WTC11 (cell line): Measurements from ENCODE around the gene RAB15. TPM values are rescaled to one million over a fixed set of nuclear protein-coding genes. Genes with fewer than 3 reads are reported as not detected.

ENCODE experiments used
- ATAC-seq: fragments of 200-7000 bp; cut with Tn5 transposase; 2 replicates; pipeline ENCODE4 v1.10.0; 2021; ENCODE audit warnings: mild to moderate bottlenecking, moderate library complexity
- CTCF ChIA-PET: fragments of 300-600 bp; sonication (Branson Sonifier 250); formaldehyde crosslinking; loops from one replicate; lab custom pipeline; 2021; ENCODE audit warnings: antibody characterized with exemption; lab: Charles Lee
- POLR2A ChIA-PET: fragments of 350-600 bp; sonication (Branson Sonifier 250); formaldehyde crosslinking; loops from one replicate; lab custom pipeline; 2021; ENCODE audit warnings: antibody characterized with exemption; lab: Charles Lee
- DNase-seq: peaks from one replicate; pipeline ENCODE4 v3.0.0; 2021; ENCODE audit warnings: low spot score
- H3K27ac Mint-ChIP-seq: 2 replicates; pipeline ENCODE4 v1.8.0; 2021; ENCODE audit warnings: mixed read lengths
- H3K27me3 Mint-ChIP-seq: 2 replicates; pipeline ENCODE4 v1.8.0; 2021; ENCODE audit warnings: low read depth, mild to moderate bottlenecking, moderate library complexity, mixed read lengths
- H3K36me3 Mint-ChIP-seq: 2 replicates; pipeline ENCODE4 v1.8.0; 2021; ENCODE audit warnings: mixed read lengths
- H3K4me1 Mint-ChIP-seq: 2 replicates; pipeline ENCODE4 v1.8.0; 2022; ENCODE audit warnings: mixed read lengths
- H3K4me3 Mint-ChIP-seq: 2 replicates; pipeline ENCODE4 v1.8.0; 2021; ENCODE audit warnings: mild to moderate bottlenecking, moderate library complexity, mixed read lengths
- H3K9me3 Mint-ChIP-seq: 2 replicates; pipeline ENCODE4 v1.8.0; 2021; ENCODE audit warnings: mixed read lengths
- AFF4 ChIP-seq: sonication (generic); formaldehyde crosslinking; IDR thresholded peaks from 2 replicates; pipeline ENCODE4 v1.8.1; 2023; ENCODE audit warnings: mild to moderate bottlenecking, missing genetic modification reagents, borderline replicate concordance
- GABPB1 ChIP-seq: sonication (generic); formaldehyde crosslinking; IDR thresholded peaks from 2 replicates; pipeline ENCODE4 v1.8.1; 2023; ENCODE audit warnings: mild to moderate bottlenecking, missing genetic modification reagents
- PRDM15 ChIP-seq: sonication (generic); formaldehyde crosslinking; IDR thresholded peaks from 2 replicates; pipeline ENCODE4 v1.8.0; 2022; ENCODE audit warnings: missing genetic modification reagents
- SMAD4 ChIP-seq: sonication (generic); formaldehyde crosslinking; IDR thresholded peaks from 2 replicates; pipeline ENCODE4 v1.8.0; 2022; ENCODE audit warnings: mild to moderate bottlenecking, missing genetic modification reagents
- SOX15 ChIP-seq: fragments of 250-450 bp; sonication (Bioruptor Pico); IDR thresholded peaks from 2 replicates; pipeline ENCODE4 v1.9.0; 2021; ENCODE audit warnings: mild to moderate bottlenecking
- TP53 ChIP-seq: sonication (generic); formaldehyde crosslinking; IDR thresholded peaks from 2 replicates; pipeline ENCODE4 v1.8.1; 2023; ENCODE audit warnings: mild to moderate bottlenecking, missing genetic modification reagents
- ZMAT4 ChIP-seq: fragments of 250-450 bp; sonication (Bioruptor Pico); IDR thresholded peaks from 2 replicates; pipeline ENCODE4 v1.9.0; 2021; ENCODE audit warnings: mild to moderate bottlenecking
- ZNF121 ChIP-seq: sonication (generic); formaldehyde crosslinking; IDR thresholded peaks from 2 replicates; pipeline ENCODE4 v1.8.0; 2023; ENCODE audit warnings: missing genetic modification reagents
- ZNF425 ChIP-seq: fragments of 250-450 bp; sonication (Bioruptor Pico); conservative IDR thresholded peaks from 2 replicates; pipeline ENCODE4 v1.9.0; 2021; ENCODE audit warnings: mild to moderate bottlenecking
- total RNA-seq: library from RNA; stranded (reverse); gene quantifications from 3 replicates; pipeline ENCODE4 v1.2.3, GENCODE V29; 2021
- TF ChIP-seq, protein P1 (sequence below): sonication (generic); formaldehyde crosslinking; IDR thresholded peaks from 2 replicates; pipeline ENCODE4 v1.8.0; 2023; ENCODE audit warnings: missing genetic modification reagents, mild to moderate bottlenecking, borderline replicate concordance
- TF ChIP-seq, protein P2 (sequence below): sonication (generic); formaldehyde crosslinking; IDR thresholded peaks from 2 replicates; pipeline ENCODE4 v1.8.0; 2022; ENCODE audit warnings: mild to moderate bottlenecking, missing genetic modification reagents
- TF ChIP-seq, protein P3 (sequence below): sonication (generic); formaldehyde crosslinking; IDR thresholded peaks from 2 replicates; pipeline ENCODE4 v1.8.1; 2023; ENCODE audit warnings: mild to moderate bottlenecking, missing genetic modification reagents
- TF ChIP-seq, protein P4 (sequence below): sonication (generic); formaldehyde crosslinking; IDR thresholded peaks from 2 replicates; pipeline ENCODE4 v1.8.1; 2023; ENCODE audit warnings: mild to moderate bottlenecking, missing genetic modification reagents

The RAB15 gene
- total RNA-seq, 1 experiment from 2014 or later: 49.1 TPM

- ChIA-PET POLR2A (interaction anchor here (1.2 kb wide), 1 partner anchor 14 kb away, joined by 4 read pairs; no protein-coding TSS in a partner anchor), CTCF (interaction anchor here (0.9 kb wide), 1 partner anchor 193 kb away, joined by 5 read pairs; no protein-coding TSS in a partner anchor)
- DNase-seq (no peak), ATAC-seq (no peak)
- Mint-ChIP-seq H3K9me3 (no peaks in the 10 kb centered on the region), H3K36me3 (peaks cover 3% of the 10 kb centered on the region; the same call in 1 of the 2 replicates), H3K4me1 (peaks cover 12% of the 10 kb centered on the region), H3K4me3 (no peak overlapping the region), H3K27ac (no peak overlapping the region), H3K27me3 (no peaks in the 10 kb centered on the region)
- 0 out of 2 replicates have a peak, but pooled peaks have one; percentile 30 for TF ChIP-seq GABPB1 (CRISPR knock-in tag)
- TF ChIP-seq, protein P1, sequence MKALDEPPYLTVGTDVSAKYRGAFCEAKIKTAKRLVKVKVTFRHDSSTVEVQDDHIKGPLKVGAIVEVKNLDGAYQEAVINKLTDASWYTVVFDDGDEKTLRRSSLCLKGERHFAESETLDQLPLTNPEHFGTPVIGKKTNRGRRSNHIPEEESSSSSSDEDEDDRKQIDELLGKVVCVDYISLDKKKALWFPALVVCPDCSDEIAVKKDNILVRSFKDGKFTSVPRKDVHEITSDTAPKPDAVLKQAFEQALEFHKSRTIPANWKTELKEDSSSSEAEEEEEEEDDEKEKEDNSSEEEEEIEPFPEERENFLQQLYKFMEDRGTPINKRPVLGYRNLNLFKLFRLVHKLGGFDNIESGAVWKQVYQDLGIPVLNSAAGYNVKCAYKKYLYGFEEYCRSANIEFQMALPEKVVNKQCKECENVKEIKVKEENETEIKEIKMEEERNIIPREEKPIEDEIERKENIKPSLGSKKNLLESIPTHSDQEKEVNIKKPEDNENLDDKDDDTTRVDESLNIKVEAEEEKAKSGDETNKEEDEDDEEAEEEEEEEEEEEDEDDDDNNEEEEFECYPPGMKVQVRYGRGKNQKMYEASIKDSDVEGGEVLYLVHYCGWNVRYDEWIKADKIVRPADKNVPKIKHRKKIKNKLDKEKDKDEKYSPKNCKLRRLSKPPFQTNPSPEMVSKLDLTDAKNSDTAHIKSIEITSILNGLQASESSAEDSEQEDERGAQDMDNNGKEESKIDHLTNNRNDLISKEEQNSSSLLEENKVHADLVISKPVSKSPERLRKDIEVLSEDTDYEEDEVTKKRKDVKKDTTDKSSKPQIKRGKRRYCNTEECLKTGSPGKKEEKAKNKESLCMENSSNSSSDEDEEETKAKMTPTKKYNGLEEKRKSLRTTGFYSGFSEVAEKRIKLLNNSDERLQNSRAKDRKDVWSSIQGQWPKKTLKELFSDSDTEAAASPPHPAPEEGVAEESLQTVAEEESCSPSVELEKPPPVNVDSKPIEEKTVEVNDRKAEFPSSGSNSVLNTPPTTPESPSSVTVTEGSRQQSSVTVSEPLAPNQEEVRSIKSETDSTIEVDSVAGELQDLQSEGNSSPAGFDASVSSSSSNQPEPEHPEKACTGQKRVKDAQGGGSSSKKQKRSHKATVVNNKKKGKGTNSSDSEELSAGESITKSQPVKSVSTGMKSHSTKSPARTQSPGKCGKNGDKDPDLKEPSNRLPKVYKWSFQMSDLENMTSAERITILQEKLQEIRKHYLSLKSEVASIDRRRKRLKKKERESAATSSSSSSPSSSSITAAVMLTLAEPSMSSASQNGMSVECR (CRISPR knock-in tag): no peak
- TF ChIP-seq, protein P2, sequence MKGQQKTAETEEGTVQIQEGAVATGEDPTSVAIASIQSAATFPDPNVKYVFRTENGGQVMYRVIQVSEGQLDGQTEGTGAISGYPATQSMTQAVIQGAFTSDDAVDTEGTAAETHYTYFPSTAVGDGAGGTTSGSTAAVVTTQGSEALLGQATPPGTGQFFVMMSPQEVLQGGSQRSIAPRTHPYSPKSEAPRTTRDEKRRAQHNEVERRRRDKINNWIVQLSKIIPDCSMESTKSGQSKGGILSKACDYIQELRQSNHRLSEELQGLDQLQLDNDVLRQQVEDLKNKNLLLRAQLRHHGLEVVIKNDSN: no peak
- TF ChIP-seq ZNF121 (CRISPR knock-in tag): peak; percentile 68; the same call in 1 of the 2 replicates
- no peak for TF ChIP-seq ZNF425 (CRISPR knock-in tag)
- no peak for TF ChIP-seq TP53 (CRISPR knock-in tag)
These were observed 20.3 kb upstream of the RAB15 start for GRCh38 chr14:64992328-64992885.

DNA sequence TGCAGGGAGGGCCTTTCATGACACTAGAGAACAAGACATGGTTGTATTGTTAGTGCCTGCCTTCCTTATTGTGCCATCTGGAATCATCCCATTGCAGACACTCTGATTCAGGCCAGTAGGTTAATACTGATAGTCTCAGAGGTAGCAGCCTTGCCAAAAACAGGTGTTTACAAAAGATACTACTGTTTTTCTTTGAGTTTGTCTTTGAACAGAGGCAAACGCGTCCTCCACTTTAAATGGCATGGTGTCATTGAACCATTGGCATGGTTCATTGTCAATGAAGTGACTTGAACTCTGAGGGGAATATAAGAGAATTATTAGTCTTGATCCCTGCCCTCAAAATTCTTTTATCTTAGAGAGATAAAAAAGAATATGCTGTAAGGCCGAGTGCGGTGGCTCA lies 18.8 kb upstream of the RAB15 start:
- Mint-ChIP-seq H3K9me3 (no peaks in the 10 kb centered on the region), H3K36me3 (peaks cover 3% of the 10 kb centered on the region; the same call in 1 of the 2 replicates), H3K27ac (no peak overlapping the region), H3K4me1 (peaks cover 9% of the 10 kb centered on the region), H3K27me3 (peaks cover 2% of the 10 kb centered on the region), H3K4me3 (no peak overlapping the region)
- ChIA-PET CTCF (no interaction called here), POLR2A (interaction anchor here (1.2 kb wide), 1 partner anchor 16 kb away, joined by 4 read pairs; no protein-coding TSS in a partner anchor)
- DNase-seq: no peak
- ATAC-seq: no peak
- TF ChIP-seq, protein P3, sequence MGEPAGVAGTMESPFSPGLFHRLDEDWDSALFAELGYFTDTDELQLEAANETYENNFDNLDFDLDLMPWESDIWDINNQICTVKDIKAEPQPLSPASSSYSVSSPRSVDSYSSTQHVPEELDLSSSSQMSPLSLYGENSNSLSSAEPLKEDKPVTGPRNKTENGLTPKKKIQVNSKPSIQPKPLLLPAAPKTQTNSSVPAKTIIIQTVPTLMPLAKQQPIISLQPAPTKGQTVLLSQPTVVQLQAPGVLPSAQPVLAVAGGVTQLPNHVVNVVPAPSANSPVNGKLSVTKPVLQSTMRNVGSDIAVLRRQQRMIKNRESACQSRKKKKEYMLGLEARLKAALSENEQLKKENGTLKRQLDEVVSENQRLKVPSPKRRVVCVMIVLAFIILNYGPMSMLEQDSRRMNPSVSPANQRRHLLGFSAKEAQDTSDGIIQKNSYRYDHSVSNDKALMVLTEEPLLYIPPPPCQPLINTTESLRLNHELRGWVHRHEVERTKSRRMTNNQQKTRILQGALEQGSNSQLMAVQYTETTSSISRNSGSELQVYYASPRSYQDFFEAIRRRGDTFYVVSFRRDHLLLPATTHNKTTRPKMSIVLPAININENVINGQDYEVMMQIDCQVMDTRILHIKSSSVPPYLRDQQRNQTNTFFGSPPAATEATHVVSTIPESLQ (CRISPR knock-in tag): no peak
- TF ChIP-seq TP53 (CRISPR knock-in tag) (no peak), PRDM15 (CRISPR knock-in tag) (no peak), ZNF121 (CRISPR knock-in tag) (no peak), ZMAT4 (no peak), SMAD4 (no peak), AFF4 (CRISPR knock-in tag) (no peak), SOX15 (no peak)
- TF ChIP-seq, protein P4, sequence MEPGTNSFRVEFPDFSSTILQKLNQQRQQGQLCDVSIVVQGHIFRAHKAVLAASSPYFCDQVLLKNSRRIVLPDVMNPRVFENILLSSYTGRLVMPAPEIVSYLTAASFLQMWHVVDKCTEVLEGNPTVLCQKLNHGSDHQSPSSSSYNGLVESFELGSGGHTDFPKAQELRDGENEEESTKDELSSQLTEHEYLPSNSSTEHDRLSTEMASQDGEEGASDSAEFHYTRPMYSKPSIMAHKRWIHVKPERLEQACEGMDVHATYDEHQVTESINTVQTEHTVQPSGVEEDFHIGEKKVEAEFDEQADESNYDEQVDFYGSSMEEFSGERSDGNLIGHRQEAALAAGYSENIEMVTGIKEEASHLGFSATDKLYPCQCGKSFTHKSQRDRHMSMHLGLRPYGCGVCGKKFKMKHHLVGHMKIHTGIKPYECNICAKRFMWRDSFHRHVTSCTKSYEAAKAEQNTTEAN (CRISPR knock-in tag): no peak
